ENCODE measurements around the gene KCNQ4.

KCNQ4 gene

GRCh38 chr1:40840526-40841323 is 57.1 kb downstream of the KCNQ4 start:
- DNase-seq (ENCODE audit: low read depth in 2 of 2) = no peak

GRCh38 chr1:40841602-40842001 is 58.0 kb downstream of the KCNQ4 start:
- DNase-seq (ENCODE audit: low read depth in 2 of 2) = no peak

GRCh38 chr1:40842207-40842606 is 58.6 kb downstream of the KCNQ4 start:
- DNase-seq (ENCODE audit: low read depth in 2 of 2) = no peak

- no peak for DNase-seq (ENCODE audit: low read depth in 2 of 2)
Observed at GRCh38 chr1:40842691-40843090, 59.1 kb downstream of the KCNQ4 start.

GRCh38 chr1:40844079-40844478 is 60.5 kb downstream of the KCNQ4 start:
- no peak for DNase-seq (ENCODE audit: low read depth in 2 of 2)

GRCh38 chr1:40844887-40845878 is 61.6 kb downstream of the KCNQ4 start:
- DNase-seq (ENCODE audit: low read depth in 2 of 2) = no peak

- no peak for DNase-seq (ENCODE audit: low read depth in 2 of 2)
Observed at GRCh38 chr1:40845895-40846294, 62.3 kb downstream of the KCNQ4 start.

GRCh38 chr1:40847023-40847745 is 63.6 kb downstream of the KCNQ4 start:
- DNase-seq (ENCODE audit: low read depth in 2 of 2) = no peak

- DNase-seq (ENCODE audit: low read depth in 2 of 2) = no peak
Observed at GRCh38 chr1:40848530-40849189, 65.1 kb downstream of the KCNQ4 start.

- DNase-seq (ENCODE audit: low read depth in 2 of 2) = peak; percentile 66 to 68
Observed at GRCh38 chr1:40849801-40850592, 66.4 kb downstream of the KCNQ4 start.

GRCh38 chr1:40851643-40852042 is 68.1 kb downstream of the KCNQ4 start:
- no peak for DNase-seq (ENCODE audit: low read depth in 2 of 2)

GRCh38 chr1:40853113-40853884 is 69.7 kb downstream of the KCNQ4 start:
- no peak for DNase-seq (ENCODE audit: low read depth in 2 of 2)

GRCh38 chr1:40853885-40854170 is 70.2 kb downstream of the KCNQ4 start:
- no peak for DNase-seq (ENCODE audit: low read depth in 2 of 2)

GRCh38 chr1:40855513-40855912 is 71.9 kb downstream of the KCNQ4 start:
- DNase-seq (ENCODE audit: low read depth in 2 of 2) = no peak

GRCh38 chr1:40856116-40856515 is 72.5 kb downstream of the KCNQ4 start:
- DNase-seq (ENCODE audit: low read depth in 2 of 2) = no peak

GRCh38 chr1:40856656-40857302 is 73.2 kb downstream of the KCNQ4 start:
- no peak for DNase-seq (ENCODE audit: low read depth in 2 of 2)

- no peak for DNase-seq (ENCODE audit: low read depth in 2 of 2)
Observed at GRCh38 chr1:40857737-40858136, 74.2 kb downstream of the KCNQ4 start.

GRCh38 chr1:40858856-40859416 is 75.3 kb downstream of the KCNQ4 start:
- DNase-seq (ENCODE audit: low read depth in 2 of 2) = no peak

- no peak for DNase-seq (ENCODE audit: low read depth in 2 of 2)
Observed at GRCh38 chr1:40860706-40861223, 77.2 kb downstream of the KCNQ4 start.

All from stimulated activated CD4-positive, alpha-beta T cell treated with anti-CD3 and anti-CD28 coated beads, Interleukin-15, amount 100 ng/mL, for 48 hours (primary cell).